Natural killer cell (primary cell): ENCODE data around the gene TTF1. TPM values are rescaled to one million over a fixed set of nuclear protein-coding genes. Genes with fewer than 3 reads are reported as not detected.

Experiments
- ATAC-seq, 3 donors: fragments of 150-1000 bp in 2 of 3; fragments of 200-7000 bp in 1 of 3; cut with Tn5 transposase; 1 replicate in 1 of 3; 2 replicates in 2 of 3; pipeline ENCODE4 v1.10.0; 2021; ENCODE audit warnings: mild to moderate bottlenecking in 2 of 3, moderate library complexity in 2 of 3
- DNase-seq, 2 donors: peaks; one replicate each; pipeline versions ENCODE4 v3.0.0 to v3.0.0-alpha.2; 2013 to 2021; ENCODE audit warnings: mixed read lengths in 1 of 2
- H3K27ac ChIP-seq: one replicate; pipeline ENCODE4 v1.5.1; 2013; ENCODE audit warnings: mild to moderate bottlenecking, low read length
- H3K27me3 ChIP-seq: one replicate; pipeline ENCODE4 v1.6.1; 2013; ENCODE audit warnings: low read length; ENCODE audit not compliant: control insufficient read depth, insufficient read depth
- H3K36me3 ChIP-seq: one replicate; pipeline ENCODE4 v1.6.1; 2013; ENCODE audit warnings: low read length; ENCODE audit not compliant: control insufficient read depth, insufficient read depth
- H3K4me1 ChIP-seq: one replicate; pipeline ENCODE4 v1.6.1; 2013; ENCODE audit warnings: low read length; ENCODE audit not compliant: control insufficient read depth, insufficient read depth
- H3K4me3 ChIP-seq: one replicate; pipeline ENCODE4 v1.5.1; 2013; ENCODE audit warnings: low read length
- H3K9me3 ChIP-seq: one replicate; pipeline ENCODE4 v1.6.1; 2013; ENCODE audit warnings: low read length; ENCODE audit not compliant: control insufficient read depth, insufficient read depth
- H3K27ac Mint-ChIP-seq, 2 donors: one replicate each; pipeline ENCODE4 v1.8.0; 2022; ENCODE audit warnings: mild to moderate bottlenecking in 2 of 2, mixed read lengths in 2 of 2, moderate library complexity in 1 of 2
- H3K27me3 Mint-ChIP-seq, 2 donors: one replicate each; pipeline ENCODE4 v1.8.0; 2022; ENCODE audit warnings: low read depth in 2 of 2, mixed read lengths in 2 of 2
- H3K36me3 Mint-ChIP-seq: one replicate; pipeline ENCODE4 v1.8.0; 2022; ENCODE audit warnings: mixed read lengths
- H3K4me1 Mint-ChIP-seq, 2 donors: one replicate each; pipeline ENCODE4 v1.8.0; 2022; ENCODE audit warnings: mixed read lengths in 2 of 2
- H3K4me3 Mint-ChIP-seq: one replicate; pipeline ENCODE4 v1.8.0; 2022; ENCODE audit warnings: mild to moderate bottlenecking, moderate library complexity, mixed read lengths
- H3K9me3 Mint-ChIP-seq, 2 donors: one replicate each; pipeline ENCODE4 v1.8.0; 2022; ENCODE audit warnings: mixed read lengths in 2 of 2
- WGBS: methylation state at CpG from one replicate; pipeline ENCODE4 v1.1.7; 2013; ENCODE audit warnings: missing lambda C conversion rate; ENCODE audit not compliant: insufficient coverage; 5-methylcytosine and 5-hydroxymethylcytosine counted together
- intact Hi-C: fragments of 100-400 bp; cut with micrococcal nuclease; formaldehyde crosslinking; loops from one replicate; pipeline ENCODE4 v1.14.2; 2022
- total RNA-seq, 4 donors: library from RNA; stranded (reverse); fragments of 120-200 nt in 1 of 4; gene quantifications; one replicate each; pipeline versions ENCODE4 v1.2.3 to v1.2.4, GENCODE V29; 2013 to 2022
- TF ChIP-seq, protein P1 (sequence below): fragments of 200-600 bp; IDR thresholded peaks from one replicate; pipeline ENCODE4 v1.8.0; 2022; ENCODE audit warnings: antibody characterized with exemption

Gene TTF1
- total RNA-seq, 3 donors from 2014 or later (not counting 1 experiment from before 2014, with no cell fraction given): 11.2 to 14.5 (median 12.9) TPM

GRCh38 chr9:132447902-132448301 is 41.3 kb upstream of the TTF1 start:
- H3K36me3 ChIP-seq: no peaks in the 10 kb centered on the region
- no peak overlapping the region for H3K4me3 ChIP-seq
- no peak overlapping the region for H3K27ac ChIP-seq
- 92% methylated on average over 1 of the region's 4 CpGs for WGBS
- H3K27me3 Mint-ChIP-seq: peaks cover 49 to 52% of the 10 kb centered on the region in 2 donors
- peaks cover 27% of the 10 kb centered on the region for H3K27me3 ChIP-seq
- intact Hi-C loops: no loop called here
- ATAC-seq (no peak), DNase-seq (no peak)
- TF ChIP-seq, protein P1, sequence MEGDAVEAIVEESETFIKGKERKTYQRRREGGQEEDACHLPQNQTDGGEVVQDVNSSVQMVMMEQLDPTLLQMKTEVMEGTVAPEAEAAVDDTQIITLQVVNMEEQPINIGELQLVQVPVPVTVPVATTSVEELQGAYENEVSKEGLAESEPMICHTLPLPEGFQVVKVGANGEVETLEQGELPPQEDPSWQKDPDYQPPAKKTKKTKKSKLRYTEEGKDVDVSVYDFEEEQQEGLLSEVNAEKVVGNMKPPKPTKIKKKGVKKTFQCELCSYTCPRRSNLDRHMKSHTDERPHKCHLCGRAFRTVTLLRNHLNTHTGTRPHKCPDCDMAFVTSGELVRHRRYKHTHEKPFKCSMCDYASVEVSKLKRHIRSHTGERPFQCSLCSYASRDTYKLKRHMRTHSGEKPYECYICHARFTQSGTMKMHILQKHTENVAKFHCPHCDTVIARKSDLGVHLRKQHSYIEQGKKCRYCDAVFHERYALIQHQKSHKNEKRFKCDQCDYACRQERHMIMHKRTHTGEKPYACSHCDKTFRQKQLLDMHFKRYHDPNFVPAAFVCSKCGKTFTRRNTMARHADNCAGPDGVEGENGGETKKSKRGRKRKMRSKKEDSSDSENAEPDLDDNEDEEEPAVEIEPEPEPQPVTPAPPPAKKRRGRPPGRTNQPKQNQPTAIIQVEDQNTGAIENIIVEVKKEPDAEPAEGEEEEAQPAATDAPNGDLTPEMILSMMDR: no peak
- peaks cover 32% of the 10 kb centered on the region for H3K4me1 ChIP-seq
- no peaks in the 10 kb centered on the region for H3K9me3 ChIP-seq
- no peaks in the 10 kb centered on the region for H3K36me3 Mint-ChIP-seq
- H3K9me3 Mint-ChIP-seq: no peaks in the 10 kb centered on the region
- H3K4me1 Mint-ChIP-seq: peaks cover 35 to 41% of the 10 kb centered on the region in 2 donors
- no peak overlapping the region for H3K4me3 Mint-ChIP-seq
- no peak overlapping the region for H3K27ac Mint-ChIP-seq

- H3K27me3 Mint-ChIP-seq: peaks cover 48 to 54% of the 10 kb centered on the region in 2 donors
Observed at GRCh38 chr9:132447346-132447745, 40.7 kb upstream of the TTF1 start.

GRCh38 chr9:132446887-132447286 is 40.2 kb upstream of the TTF1 start:
- WGBS: 96% methylated on average over 3 of the region's 3 CpGs

More at GRCh38 chr9:132447346-132447745, 40.7 kb upstream of the TTF1 start:
- Mint-ChIP-seq H3K36me3 (no peaks in the 10 kb centered on the region), H3K4me1 (peaks cover 35 to 36% of the 10 kb centered on the region in 2 donors), H3K27ac (no peak overlapping the region), H3K4me3 (no peak overlapping the region), H3K9me3 (no peaks in the 10 kb centered on the region)
- H3K9me3 ChIP-seq: no peaks in the 10 kb centered on the region
- peaks cover 29% of the 10 kb centered on the region for H3K4me1 ChIP-seq
- H3K27me3 ChIP-seq: peaks cover 22% of the 10 kb centered on the region
- ATAC-seq (no peak), DNase-seq (no peak)
- H3K4me3 ChIP-seq: no peak overlapping the region
- intact Hi-C loops: no loop called here
- no peak overlapping the region for H3K27ac ChIP-seq
- TF ChIP-seq, protein P1: no peak
- 69% methylated on average over 15 of the region's 20 CpGs for WGBS
- no peaks in the 10 kb centered on the region for H3K36me3 ChIP-seq

More at GRCh38 chr9:132446887-132447286, 40.2 kb upstream of the TTF1 start:
- Histone ChIP-seq H3K9me3 (no peaks in the 10 kb centered on the region), H3K4me1 (peaks cover 25% of the 10 kb centered on the region), H3K4me3 (no peak overlapping the region), H3K36me3 (no peaks in the 10 kb centered on the region), H3K27ac (no peak overlapping the region), H3K27me3 (peaks cover 19% of the 10 kb centered on the region)
- DNase-seq (no peak), ATAC-seq (no peak)
- TF ChIP-seq, protein P1: no peak
- Mint-ChIP-seq H3K4me1 (peaks cover 30 to 31% of the 10 kb centered on the region in 2 donors), H3K36me3 (no peaks in the 10 kb centered on the region), H3K4me3 (no peak overlapping the region), H3K27me3 (peaks cover 49 to 58% of the 10 kb centered on the region in 2 donors), H3K27ac (no peak overlapping the region), H3K9me3 (no peaks in the 10 kb centered on the region)
- intact Hi-C loops: no loop called here
